Neutrophil (primary cell): Measurements from ENCODE around the gene KDM4D.

ENCODE experiments used
- H3K27ac ChIP-seq: fragments of 200-600 bp; sonication (generic); 2 replicates; pipeline ENCODE4 v1.5.1; 2016; ENCODE audit warnings: mild to moderate bottlenecking, moderate library complexity
- H3K27me3 ChIP-seq: fragments of 200-600 bp; sonication (generic); 2 replicates; pipeline ENCODE4 v1.6.0; 2016; ENCODE audit warnings: mild to moderate bottlenecking
- H3K36me3 ChIP-seq: fragments of 200-600 bp; sonication (generic); 2 replicates; pipeline ENCODE4 v1.5.1; 2017
- H3K4me1 ChIP-seq, 2 experiments: fragments of 200-600 bp in 1 of 2; sonication (generic) in 1 of 2; 1 replicate in 1 of 2; 2 replicates in 1 of 2; pipeline versions ENCODE4 v1.5.1 to v1.6.1; 2013 to 2016; ENCODE audit warnings: low read depth in 1 of 2, low read length in 1 of 2, mild to moderate bottlenecking in 1 of 2, moderate library complexity in 1 of 2; ENCODE audit not compliant: control insufficient read depth in 1 of 2, insufficient read depth in 1 of 2
- H3K4me3 ChIP-seq, 2 experiments: fragments of 200-600 bp in 1 of 2; sonication (generic) in 1 of 2; 1 replicate in 1 of 2; 2 replicates in 1 of 2; pipeline ENCODE4 v1.5.1; 2013 to 2016; ENCODE audit warnings: low read depth in 1 of 2, low read length in 1 of 2, mild to moderate bottlenecking in 1 of 2, moderate library complexity in 1 of 2
- H3K9me3 ChIP-seq: fragments of 200-600 bp; sonication (generic); 2 replicates; pipeline ENCODE4 v1.5.1; 2016
- CTCF ChIP-seq: fragments of 200-600 bp; sonication (generic); IDR thresholded peaks from 2 replicates; pipeline ENCODE4 v1.5.1; 2016; ENCODE audit warnings: antibody characterized with exemption

The KDM4D gene

GRCh38 chr11:94946812-94947211, 26.7 kb upstream of the KDM4D start:
- Histone ChIP-seq H3K27me3 (peaks cover 3% of the 10 kb centered on the region), H3K9me3 (no peaks in the 10 kb centered on the region), H3K27ac (no peak overlapping the region), H3K4me1 (no peaks in the 10 kb centered on the region), H3K36me3 (no peaks in the 10 kb centered on the region), H3K4me3 (no peak overlapping the region)
- no peak for TF ChIP-seq CTCF

- Histone ChIP-seq H3K4me3 (no peak overlapping the region), H3K27ac (no peak overlapping the region), H3K36me3 (no peaks in the 10 kb centered on the region), H3K4me1 (no peaks in the 10 kb centered on the region), H3K27me3 (peaks cover 3% of the 10 kb centered on the region), H3K9me3 (no peaks in the 10 kb centered on the region)
- no peak for TF ChIP-seq CTCF
Measured at GRCh38 chr11:94948070-94948617, 25.4 kb upstream of the KDM4D start.

- no peak overlapping the region for H3K4me3 ChIP-seq
- H3K9me3 ChIP-seq, result no peaks in the 10 kb centered on the region
- TF ChIP-seq CTCF, result no peak
- H3K4me1 ChIP-seq, result no peaks in the 10 kb centered on the region
- peaks cover 8% of the 10 kb centered on the region for H3K36me3 ChIP-seq
- H3K27me3 ChIP-seq, result peaks cover 3% of the 10 kb centered on the region
- no peak overlapping the region for H3K27ac ChIP-seq
Measured at GRCh38 chr11:94954753-94955152, 18.8 kb upstream of the KDM4D start.

DNA sequence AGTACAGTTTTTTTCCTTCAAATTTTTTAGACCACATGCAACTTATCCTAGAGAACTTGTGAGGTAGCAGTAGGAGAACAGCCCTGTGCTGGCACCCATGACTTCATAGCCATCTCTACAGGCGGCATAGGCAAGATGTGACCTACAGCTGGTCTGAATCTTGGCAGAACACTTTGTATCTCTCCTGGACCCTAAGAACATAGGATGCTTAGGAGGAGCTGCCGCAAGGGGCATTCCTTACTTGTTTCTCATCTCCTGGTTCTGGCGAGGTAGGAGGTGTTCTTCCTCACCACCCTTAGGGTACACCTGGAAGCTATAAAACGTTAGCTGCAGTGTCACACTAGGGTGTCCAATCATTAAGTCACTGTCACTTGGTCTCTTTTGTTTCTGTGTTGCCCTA, 16.5 kb upstream of the KDM4D start:
- Histone ChIP-seq H3K4me1 (no peaks in the 10 kb centered on the region), H3K27me3 (no peaks in the 10 kb centered on the region), H3K27ac (no peak overlapping the region), H3K4me3 (no peak overlapping the region), H3K36me3 (peaks cover 30% of the 10 kb centered on the region), H3K9me3 (no peaks in the 10 kb centered on the region)
- TF ChIP-seq CTCF, result no peak

DNA sequence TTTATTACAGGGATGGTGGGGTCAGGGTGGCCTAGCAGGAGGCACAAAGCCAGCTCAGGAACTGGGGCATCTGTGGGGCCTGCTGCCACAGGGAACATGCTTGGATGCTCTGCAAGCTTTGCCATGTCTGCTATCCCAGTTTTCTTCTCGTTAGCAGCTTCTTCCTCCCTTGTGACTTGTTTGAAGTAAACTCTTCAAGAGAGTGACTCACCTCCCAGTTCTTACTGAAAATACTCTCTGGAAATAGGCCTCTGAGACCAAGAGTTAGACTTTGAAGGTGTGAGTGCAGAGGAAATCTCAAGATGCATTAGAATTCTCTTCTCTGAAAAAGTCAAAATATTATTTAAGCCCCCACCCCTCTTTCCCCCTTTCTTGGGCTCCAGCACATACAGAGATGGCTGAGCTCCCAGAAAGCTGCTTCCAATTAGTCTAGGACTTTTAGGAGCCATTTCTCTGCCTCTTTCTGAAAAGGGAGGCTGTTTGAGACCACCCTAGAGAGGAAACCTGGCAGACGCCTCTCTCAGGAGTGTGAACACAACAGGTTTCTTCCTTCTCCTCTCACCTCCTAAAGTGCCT, 15.3 kb upstream of the KDM4D start:
- H3K36me3 ChIP-seq, result peaks cover 43% of the 10 kb centered on the region
- H3K27ac ChIP-seq, result no peak overlapping the region
- TF ChIP-seq CTCF, result no peak
- no peak overlapping the region for H3K4me3 ChIP-seq
- no peaks in the 10 kb centered on the region for H3K27me3 ChIP-seq
- H3K9me3 ChIP-seq, result no peaks in the 10 kb centered on the region
- H3K4me1 ChIP-seq, result no peaks in the 10 kb centered on the region
